ENCODE results near the gene KCNJ14.

The KCNJ14 gene

DNA sequence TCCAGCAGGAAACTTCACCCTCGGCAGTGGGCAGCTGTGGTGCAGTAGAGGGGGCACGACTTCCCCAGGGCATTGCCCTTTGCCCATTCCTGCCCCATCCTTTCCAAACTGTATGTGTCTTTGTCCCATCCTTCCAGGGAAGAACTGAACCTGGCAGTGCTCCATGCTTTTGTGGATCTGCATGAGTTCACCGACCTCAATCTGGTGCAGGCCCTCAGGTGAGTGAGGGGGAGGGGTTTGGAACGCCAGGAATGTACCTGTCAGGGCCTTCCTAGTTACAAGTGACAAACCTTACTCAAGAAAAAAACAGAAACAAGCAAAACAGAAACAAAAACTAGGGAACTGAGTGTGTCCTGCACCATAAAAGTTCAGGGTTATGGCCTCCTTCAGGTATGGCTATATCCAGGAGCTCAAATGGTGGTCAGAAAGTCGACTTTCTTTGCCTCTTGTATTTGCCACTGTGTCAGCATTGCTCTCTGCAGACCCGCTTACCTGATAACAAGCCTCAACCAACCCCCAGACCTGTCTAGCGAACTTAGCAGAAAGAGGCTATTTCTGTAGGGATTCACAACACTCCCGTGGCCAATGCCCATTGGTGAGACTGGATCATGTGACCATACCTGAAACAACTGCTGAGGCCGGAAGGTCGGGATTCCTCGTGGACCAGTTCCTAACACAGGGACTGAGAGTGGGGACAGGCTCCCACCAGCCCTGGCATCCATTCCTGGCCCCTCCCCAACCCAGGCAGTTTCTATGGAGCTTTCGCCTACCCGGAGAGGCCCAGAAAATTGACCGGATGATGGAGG lies 18.0 kb downstream of the KCNJ14 start:
- TF ChIP-seq, protein P1, sequence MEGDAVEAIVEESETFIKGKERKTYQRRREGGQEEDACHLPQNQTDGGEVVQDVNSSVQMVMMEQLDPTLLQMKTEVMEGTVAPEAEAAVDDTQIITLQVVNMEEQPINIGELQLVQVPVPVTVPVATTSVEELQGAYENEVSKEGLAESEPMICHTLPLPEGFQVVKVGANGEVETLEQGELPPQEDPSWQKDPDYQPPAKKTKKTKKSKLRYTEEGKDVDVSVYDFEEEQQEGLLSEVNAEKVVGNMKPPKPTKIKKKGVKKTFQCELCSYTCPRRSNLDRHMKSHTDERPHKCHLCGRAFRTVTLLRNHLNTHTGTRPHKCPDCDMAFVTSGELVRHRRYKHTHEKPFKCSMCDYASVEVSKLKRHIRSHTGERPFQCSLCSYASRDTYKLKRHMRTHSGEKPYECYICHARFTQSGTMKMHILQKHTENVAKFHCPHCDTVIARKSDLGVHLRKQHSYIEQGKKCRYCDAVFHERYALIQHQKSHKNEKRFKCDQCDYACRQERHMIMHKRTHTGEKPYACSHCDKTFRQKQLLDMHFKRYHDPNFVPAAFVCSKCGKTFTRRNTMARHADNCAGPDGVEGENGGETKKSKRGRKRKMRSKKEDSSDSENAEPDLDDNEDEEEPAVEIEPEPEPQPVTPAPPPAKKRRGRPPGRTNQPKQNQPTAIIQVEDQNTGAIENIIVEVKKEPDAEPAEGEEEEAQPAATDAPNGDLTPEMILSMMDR (IDR thresholded peaks at IDR 0.05): no peak
- Histone ChIP-seq H3K27me3 (no peaks in the 10 kb centered on the region), H3K27ac (no peak overlapping the region), H3K36me3 (peaks cover 81% of the 10 kb centered on the region), H3K4me3 (ENCODE audit: low read depth in 1 of 2, low read length in 1 of 2) (no peak overlapping the region), H3K9me3 (no peaks in the 10 kb centered on the region), H3K4me1 (ENCODE audit: control insufficient read depth in 1 of 2, insufficient read depth in 1 of 2, low read depth in 1 of 2, low read length in 1 of 2) (peaks cover 15 to 16% of the 10 kb centered on the region in 2 experiments)

DNA sequence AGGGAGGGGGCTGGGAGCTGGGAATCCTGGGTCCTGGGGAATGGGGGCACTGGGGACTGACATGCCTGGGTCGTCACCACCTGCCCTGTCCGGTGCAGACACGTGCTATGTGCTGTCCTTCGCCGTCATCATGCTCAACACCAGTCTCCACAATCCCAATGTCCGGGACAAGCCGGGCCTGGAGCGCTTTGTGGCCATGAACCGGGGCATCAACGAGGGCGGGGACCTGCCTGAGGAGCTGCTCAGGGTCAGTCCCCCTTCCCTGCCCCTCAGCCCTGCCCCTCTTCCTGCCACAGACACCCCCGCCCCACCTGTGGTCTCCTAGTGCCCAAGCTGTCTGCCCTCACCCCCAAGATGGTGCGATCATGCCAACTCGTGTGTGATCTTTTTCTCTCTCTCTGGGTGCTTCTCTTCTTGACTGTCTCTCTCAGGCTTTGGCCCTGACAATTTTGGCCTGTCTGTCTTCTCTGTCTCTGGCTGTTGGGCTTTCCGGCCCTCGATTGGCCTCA lies 18.8 kb downstream of the KCNJ14 start:
- H3K36me3 ChIP-seq: peaks cover 89% of the 10 kb centered on the region
- TF ChIP-seq, protein P1 (IDR thresholded peaks at IDR 0.05): no peak
- H3K27ac ChIP-seq: no peak overlapping the region
- no peaks in the 10 kb centered on the region for H3K27me3 ChIP-seq
- peaks cover 11 to 13% of the 10 kb centered on the region in 2 experiments for H3K4me1 ChIP-seq (ENCODE audit: control insufficient read depth in 1 of 2, insufficient read depth in 1 of 2, low read depth in 1 of 2, low read length in 1 of 2)
- H3K9me3 ChIP-seq: no peaks in the 10 kb centered on the region
- no peak overlapping the region for H3K4me3 ChIP-seq (ENCODE audit: low read depth in 1 of 2, low read length in 1 of 2)

DNA sequence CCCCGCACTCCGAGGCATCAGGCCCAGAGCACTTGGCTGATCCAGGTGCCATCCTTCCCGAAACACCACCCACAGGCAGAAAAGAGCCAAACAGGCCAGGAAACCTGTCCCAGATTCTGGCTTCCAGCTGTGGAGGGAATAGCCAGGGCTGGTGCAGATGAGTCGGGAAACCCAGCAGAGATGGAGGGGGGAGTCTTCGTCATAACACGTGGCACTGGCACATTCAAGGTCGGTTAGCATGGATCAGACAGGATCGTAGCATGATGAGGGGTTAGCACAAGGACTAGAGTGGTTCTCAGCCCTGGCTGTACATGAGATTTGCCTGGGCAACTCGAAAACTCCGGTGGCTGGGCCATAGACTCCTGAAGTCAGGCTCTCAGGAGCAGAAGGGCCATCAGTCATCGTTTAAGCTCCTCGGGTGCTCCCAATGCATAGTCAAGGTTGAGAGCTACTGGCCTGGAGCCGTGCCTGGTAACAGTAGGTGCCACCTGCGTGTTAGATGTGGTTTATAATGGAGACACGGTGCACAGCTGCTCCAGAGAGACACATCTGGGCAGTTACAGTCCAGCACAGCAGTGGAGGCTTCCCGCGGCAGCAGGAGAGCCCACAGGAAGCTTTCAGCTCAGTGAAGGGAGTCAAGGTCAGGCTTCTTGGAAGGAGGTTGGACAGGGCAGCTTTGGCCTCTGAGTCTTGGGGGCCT lies 20.1 kb downstream of the KCNJ14 start:
- Histone ChIP-seq H3K27ac (no peak overlapping the region), H3K27me3 (peaks cover 11% of the 10 kb centered on the region), H3K4me3 (ENCODE audit: low read depth in 1 of 2, low read length in 1 of 2) (no peak overlapping the region), H3K9me3 (no peaks in the 10 kb centered on the region), H3K36me3 (peaks cover 95% of the 10 kb centered on the region), H3K4me1 (ENCODE audit: control insufficient read depth in 1 of 2, insufficient read depth in 1 of 2, low read depth in 1 of 2, low read length in 1 of 2) (peaks cover 8 to 10% of the 10 kb centered on the region in 2 experiments)
- TF ChIP-seq, protein P1 (IDR thresholded peaks at IDR 0.05): no peak

DNA sequence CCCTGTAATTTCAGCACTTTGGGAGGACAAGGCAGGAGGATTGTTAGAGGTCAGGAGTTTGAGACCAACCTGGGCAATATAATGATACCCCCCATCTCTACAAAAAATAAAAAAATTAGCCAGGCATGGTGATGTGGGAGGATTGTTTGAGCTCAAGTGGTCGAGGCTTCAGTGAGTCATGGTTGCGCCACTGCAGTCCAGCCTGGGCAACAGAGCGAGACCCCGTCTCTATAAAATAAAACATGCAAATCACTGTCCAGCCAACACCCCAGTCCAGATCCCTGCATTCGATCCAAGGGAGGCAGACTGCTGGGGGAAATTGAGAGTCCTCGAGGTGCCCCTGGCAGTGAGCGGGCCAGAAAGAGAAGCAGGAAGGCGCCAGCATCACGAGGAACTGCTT lies 20.8 kb downstream of the KCNJ14 start:
- Histone ChIP-seq H3K27ac (no peak overlapping the region), H3K27me3 (peaks cover 18% of the 10 kb centered on the region), H3K36me3 (peaks cover 89% of the 10 kb centered on the region), H3K4me1 (ENCODE audit: control insufficient read depth in 1 of 2, insufficient read depth in 1 of 2, low read depth in 1 of 2, low read length in 1 of 2) (peaks cover 10 to 14% of the 10 kb centered on the region in 2 experiments), H3K9me3 (no peaks in the 10 kb centered on the region), H3K4me3 (ENCODE audit: low read depth in 1 of 2, low read length in 1 of 2) (no peak overlapping the region)
- TF ChIP-seq, protein P1 (IDR thresholded peaks at IDR 0.05): no peak

DNA sequence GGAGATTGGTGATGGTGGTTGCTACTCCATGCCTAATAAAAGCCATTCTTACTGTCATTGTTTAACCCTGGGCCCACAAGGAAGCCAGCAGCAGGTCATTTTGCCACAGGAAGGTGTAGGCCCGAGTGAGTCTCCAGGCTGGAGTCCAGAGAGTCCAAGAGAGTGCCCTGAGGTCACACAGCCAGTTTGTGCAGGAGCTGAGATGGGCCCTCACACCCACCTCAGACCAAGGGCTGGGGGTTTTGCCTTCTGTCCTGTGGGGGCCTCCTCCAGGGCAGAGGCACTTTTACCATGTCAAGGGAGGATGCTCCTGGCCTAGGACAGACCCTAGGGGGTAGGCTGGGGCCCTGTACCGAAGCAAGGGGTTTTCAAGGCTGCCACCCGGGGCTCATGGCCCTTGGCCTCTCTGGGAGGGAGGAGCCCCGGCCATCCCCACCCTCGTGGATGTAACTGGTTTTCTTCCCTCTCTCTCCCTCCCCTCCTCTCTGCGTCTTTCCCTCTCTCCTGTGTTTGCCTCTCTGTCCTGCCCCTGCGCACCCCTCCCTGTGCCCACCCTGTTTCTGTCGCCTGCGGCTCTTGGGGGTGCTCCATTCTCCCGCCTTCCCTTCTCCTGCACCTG lies 21.8 kb downstream of the KCNJ14 start:
- H3K4me1 ChIP-seq (ENCODE audit: control insufficient read depth in 1 of 2, insufficient read depth in 1 of 2, low read depth in 1 of 2, low read length in 1 of 2): peaks cover 10 to 15% of the 10 kb centered on the region in 2 experiments
- peaks cover 79% of the 10 kb centered on the region for H3K36me3 ChIP-seq
- no peaks in the 10 kb centered on the region for H3K9me3 ChIP-seq
- H3K27ac ChIP-seq: no peak overlapping the region
- peaks cover 28% of the 10 kb centered on the region for H3K27me3 ChIP-seq
- TF ChIP-seq, protein P1 (IDR thresholded peaks at IDR 0.05): no peak
- no peak overlapping the region for H3K4me3 ChIP-seq (ENCODE audit: low read depth in 1 of 2, low read length in 1 of 2)

All from neutrophil (primary cell).